Jurkat, Clone E6-1 (cell line): ENCODE results near the gene ADGRL2.

Experiments
- DNase-seq: peaks from one replicate; pipeline ENCODE4 v3.0.0-alpha.2; 2011; ENCODE audit warnings: low read depth, low spot score
- H3K4me3 ChIP-seq: 2 replicates; pipeline ENCODE4 v1.5.1; 2011; ENCODE audit warnings: mild to moderate bottlenecking, low read length, control low read depth, moderate library complexity

Gene ADGRL2

DNA sequence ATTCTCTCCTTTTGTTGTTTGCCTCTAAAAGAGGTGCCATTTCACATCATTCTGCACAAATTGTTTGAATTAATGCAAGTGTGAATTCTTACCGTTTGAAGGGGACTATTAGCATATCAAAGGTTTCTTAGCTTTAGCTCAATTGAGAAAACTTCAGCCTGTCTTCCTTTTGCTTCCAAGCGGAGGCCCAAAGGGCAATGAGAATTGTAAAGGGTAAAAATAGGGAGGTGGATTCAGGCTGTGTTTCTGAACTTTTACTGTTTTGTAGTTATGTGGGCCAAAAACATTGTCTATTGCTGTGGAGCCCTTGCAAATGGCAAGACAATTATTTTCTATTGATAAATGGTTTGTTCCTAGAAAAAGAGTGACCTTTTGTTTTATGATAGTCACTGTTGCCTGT, 3.6 kb downstream of the ADGRL2 start:
- no peak overlapping the region for H3K4me3 ChIP-seq
- DNase-seq, result no peak

DNA sequence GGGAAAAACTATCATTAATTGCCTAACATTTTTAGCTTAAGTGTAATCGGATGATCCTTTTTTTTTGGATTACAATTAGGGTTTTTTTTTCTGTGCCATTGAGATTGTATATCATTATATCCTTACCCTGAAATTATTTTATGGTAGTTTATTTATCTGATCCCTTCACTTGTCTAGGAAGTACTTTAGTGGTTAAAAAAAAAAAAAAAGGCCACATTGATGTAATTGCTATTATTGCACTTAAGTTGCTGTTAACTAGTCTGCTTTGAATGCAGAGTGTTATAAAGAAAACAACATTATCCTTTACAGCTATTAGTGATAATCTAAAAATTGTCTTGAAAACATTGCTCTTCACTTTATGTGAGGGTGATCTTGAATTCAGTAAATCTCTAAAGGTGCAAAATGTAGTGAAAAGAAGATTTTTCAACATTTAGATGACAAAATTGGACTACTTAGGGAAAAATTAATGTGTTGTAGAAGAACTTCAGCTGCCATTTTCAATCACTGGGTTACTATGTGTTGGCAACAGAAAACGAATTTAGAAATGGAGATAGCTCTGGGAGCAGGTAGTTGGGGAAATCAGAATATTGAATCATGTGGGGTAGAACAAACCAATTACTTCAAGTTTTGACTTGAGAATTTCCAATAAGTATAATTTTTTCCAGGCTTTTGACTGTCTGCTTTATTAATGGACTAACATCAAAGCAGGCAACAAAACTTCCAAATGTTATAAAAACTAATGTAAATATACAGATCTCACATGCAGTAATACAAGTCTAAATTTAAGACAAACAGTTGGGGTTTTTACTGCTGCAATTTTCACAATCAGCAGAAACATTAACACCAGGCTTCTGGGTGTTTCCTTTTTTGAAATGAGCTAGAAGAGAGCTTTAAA, 5.0 kb downstream of the ADGRL2 start:
- H3K4me3 ChIP-seq, result no peak overlapping the region
- DNase-seq, result no peak

GRCh38 chr1:81806432-81806770, 5.7 kb downstream of the ADGRL2 start:
- DNase-seq, result no peak
- H3K4me3 ChIP-seq, result no peak overlapping the region

DNA sequence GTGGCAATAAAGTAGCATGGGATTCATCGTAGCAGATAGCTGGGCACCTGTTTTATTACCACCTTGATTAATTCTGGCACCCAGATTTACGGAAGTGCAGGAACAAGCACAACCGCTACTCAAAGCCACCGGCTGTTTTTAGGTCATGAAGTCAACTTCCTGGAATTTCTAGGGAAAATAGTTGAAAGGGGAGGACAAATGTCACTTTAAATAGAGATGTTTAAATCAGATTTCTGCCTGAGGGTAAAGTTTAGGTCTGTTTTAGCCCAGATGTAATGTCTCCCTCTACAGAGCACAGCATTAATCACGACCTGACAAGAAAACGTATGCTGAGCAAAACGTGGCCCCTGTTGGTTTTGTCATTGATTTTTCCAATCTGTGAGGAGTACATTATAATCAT, 8.0 kb downstream of the ADGRL2 start:
- DNase-seq, result no peak
- no peak overlapping the region for H3K4me3 ChIP-seq

GRCh38 chr1:81809808-81810207, 9.1 kb downstream of the ADGRL2 start:
- no peak for DNase-seq
- no peak overlapping the region for H3K4me3 ChIP-seq

GRCh38 chr1:81811757-81812371, 11.1 kb downstream of the ADGRL2 start:
- no peak overlapping the region for H3K4me3 ChIP-seq
- DNase-seq, result no peak

GRCh38 chr1:81812712-81813111, 12.0 kb downstream of the ADGRL2 start:
- no peak for DNase-seq
- H3K4me3 ChIP-seq, result no peak overlapping the region

GRCh38 chr1:81813691-81814090, 13.0 kb downstream of the ADGRL2 start:
- H3K4me3 ChIP-seq, result no peak overlapping the region
- no peak for DNase-seq

- DNase-seq, result no peak
- no peak overlapping the region for H3K4me3 ChIP-seq
Measured at GRCh38 chr1:81819613-81820012, 18.9 kb downstream of the ADGRL2 start.

- H3K4me3 ChIP-seq, result no peak overlapping the region
- no peak for DNase-seq
Measured at GRCh38 chr1:81820765-81821164, 20.0 kb downstream of the ADGRL2 start.

GRCh38 chr1:81823082-81823481, 22.3 kb downstream of the ADGRL2 start:
- DNase-seq, result no peak
- no peak overlapping the region for H3K4me3 ChIP-seq

DNA sequence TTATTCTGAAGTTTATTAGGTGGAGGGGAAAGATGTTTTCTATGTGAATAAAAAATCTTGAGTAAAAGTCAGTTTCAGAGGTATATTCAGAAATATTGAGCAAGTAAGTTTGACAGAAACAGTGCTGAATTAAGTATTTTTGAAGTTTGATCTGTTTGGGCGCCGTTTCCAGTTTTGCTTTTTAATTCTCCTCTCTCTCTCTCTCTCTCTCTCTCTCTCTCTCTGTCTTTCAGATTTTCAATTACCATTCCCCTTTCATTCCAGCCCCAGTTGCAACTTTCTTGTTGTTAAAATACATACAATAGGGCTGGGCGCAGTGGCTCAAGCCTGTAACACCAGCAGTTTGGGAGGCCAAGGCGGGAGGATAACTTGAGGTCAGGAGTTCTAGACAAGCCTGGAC, 24.0 kb downstream of the ADGRL2 start:
- no peak overlapping the region for H3K4me3 ChIP-seq
- no peak for DNase-seq

DNA sequence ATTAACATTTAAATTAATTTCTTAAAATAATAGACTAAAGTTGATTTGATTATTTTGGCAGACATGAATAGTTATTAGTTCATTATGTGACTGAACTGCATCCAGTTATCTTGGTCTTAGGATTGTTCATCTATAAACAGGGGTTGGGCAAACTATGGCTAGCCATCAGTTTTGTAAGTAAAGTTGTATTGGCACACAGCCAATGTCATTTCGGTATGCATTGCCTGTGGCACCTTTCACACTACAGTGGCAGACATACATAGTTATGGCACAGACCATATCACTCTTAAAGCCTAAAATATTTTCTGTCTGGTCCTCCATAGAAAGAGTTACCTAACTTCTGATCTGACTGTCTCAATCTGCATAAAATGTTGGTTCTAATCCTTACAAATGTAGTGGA, 27.2 kb downstream of the ADGRL2 start:
- DNase-seq, result no peak

DNA sequence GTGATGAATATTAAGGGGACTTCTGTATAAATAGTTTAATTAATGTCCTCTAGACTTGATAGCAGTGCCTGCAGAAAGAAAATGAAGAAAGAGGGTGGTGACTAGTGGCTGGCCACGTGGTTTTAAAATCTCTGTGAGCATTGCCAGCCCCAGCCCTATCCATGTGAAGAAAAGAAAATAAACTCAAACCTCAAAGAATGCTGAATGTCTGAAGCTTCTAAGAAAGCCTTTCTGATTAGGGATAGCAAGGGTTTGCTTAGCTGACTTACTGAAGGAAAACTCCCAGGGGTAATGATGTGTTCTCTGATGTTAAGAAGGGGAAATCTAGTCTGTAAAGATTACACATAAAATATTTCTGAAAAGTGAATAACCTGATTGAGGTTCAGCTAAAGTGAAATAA, 31.8 kb downstream of the ADGRL2 start:
- no peak for DNase-seq
- H3K4me3 ChIP-seq, result no peak overlapping the region

More for the DNA sequence above, 27.2 kb downstream of the ADGRL2 start:
- H3K4me3 ChIP-seq, result no peak overlapping the region

DNA sequence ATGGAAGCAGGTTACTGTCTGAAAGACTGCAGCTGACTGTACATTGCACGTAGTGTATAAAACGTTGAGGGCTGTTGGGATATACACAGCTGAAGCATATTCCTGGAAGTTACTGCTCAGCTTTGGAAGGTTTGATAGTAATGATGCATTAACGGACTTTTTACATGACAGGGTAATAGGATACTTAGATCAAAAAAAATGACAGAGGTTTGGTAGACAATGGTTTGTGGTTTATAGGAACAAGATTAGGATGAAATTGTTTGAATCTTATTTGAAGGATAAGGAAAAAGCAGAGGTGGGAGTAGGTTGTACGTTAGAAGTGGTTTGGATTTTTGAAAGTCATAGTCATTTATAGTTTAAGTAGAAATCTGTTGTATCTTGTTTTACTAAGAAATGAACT, 33.0 kb downstream of the ADGRL2 start:
- no peak overlapping the region for H3K4me3 ChIP-seq
- DNase-seq, result no peak

- DNase-seq, result no peak
Measured at GRCh38 chr1:81834268-81834667, 33.5 kb downstream of the ADGRL2 start.

DNA sequence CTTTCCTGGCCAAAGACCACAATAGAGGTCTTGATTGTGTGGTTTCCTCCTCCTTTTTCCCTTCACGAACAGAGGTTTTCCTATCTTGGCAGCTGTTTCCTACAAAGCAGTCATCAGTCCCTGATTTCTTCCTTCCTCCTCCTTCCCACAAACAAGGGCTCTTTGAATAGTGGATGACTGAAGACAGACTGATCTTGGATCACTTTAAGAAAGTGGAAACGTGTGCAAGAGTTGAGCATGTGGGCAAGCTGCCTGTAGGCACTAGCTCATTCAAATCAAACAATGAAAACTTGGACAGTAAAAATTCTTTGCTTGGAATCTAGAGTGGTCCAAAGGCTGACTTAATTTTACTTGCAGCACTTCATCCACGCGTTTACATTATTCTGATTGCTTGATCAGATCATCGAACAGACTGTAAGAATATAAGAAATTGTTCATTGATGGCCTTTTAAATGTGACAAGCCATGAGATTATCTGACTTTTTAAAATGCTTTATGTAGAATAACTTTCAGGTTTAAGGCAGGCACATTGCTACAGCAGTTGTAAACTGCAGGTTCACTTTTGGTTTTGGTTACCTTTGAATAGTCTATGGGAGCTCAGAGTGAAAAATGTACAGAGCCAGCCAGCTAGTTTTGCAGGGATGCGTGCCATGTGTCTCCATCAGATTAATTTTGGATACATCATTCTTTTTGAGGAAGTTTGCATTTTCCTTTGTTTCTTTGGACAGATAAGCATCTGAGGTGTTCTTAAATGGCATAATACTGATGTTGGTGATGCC, 34.4 kb downstream of the ADGRL2 start:
- no peak overlapping the region for H3K4me3 ChIP-seq
- no peak for DNase-seq

More at GRCh38 chr1:81834268-81834667, 33.5 kb downstream of the ADGRL2 start:
- H3K4me3 ChIP-seq, result no peak overlapping the region

GRCh38 chr1:81836007-81836626, 35.4 kb downstream of the ADGRL2 start:
- no peak overlapping the region for H3K4me3 ChIP-seq
- DNase-seq, result no peak

DNA sequence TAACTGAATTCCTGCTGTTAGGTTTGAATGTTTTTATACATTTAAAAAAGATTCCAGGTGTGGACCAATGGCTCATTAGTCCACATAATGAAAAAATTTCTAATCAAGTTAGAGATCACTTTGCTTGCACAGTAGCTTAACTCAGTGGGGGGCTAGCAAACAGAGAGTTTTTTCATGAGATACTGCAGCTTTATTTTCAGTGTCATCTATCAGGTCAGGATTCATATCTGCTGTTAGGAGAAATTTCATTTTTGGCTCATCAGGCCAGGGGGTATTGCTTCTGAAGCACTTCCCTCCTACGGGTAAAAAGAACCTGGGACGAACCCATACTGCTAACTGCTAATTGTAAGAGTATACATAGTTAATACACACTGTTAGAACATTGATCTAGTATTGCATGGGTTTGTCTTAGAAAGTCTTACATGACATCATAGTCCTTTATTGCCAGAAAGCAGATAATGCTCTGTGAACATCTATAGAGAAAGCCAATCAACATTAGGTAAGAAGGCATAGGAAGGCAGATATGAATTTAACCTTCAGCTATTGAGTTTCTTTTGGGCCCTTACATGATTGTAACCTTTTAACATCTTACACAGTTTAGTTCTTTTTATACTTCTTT, 38.0 kb downstream of the ADGRL2 start:
- DNase-seq, result no peak
- no peak overlapping the region for H3K4me3 ChIP-seq
